Spleen (tissue), 3 donors: ENCODE results near the gene SNRNP27.

ENCODE experiments used
- POLR2A ChIP-seq, 3 donors: fragments of 450-650 bp; IDR thresholded peaks; one replicate each; pipeline ENCODE4 v1.5.1; 2017; ENCODE audit warnings: antibody characterized with exemption in 3 of 3, mild to moderate bottlenecking in 1 of 3
- POLR2AphosphoS5 ChIP-seq, 3 donors: sonication (generic); formaldehyde crosslinking; IDR thresholded peaks; one replicate each; pipeline ENCODE4 v1.5.1; 2017; ENCODE audit warnings: antibody characterized with exemption in 3 of 3

GRCh38 chr2:69943000-69943842, 49.5 kb downstream of the SNRNP27 start:
- peak in 2 of 3 donors; percentile 46 to 51 for TF ChIP-seq POLR2AphosphoS5 (IDR thresholded peaks at IDR 0.05)
- TF ChIP-seq POLR2A (IDR thresholded peaks at IDR 0.05) = no peak
